ENCODE measurements around the gene IPPK. TPM values are rescaled to one million over a fixed set of nuclear protein-coding genes. Genes with fewer than 3 reads are reported as not detected.

IPPK gene
- total and polyA plus RNA-seq, 2 of the 8 experiments (the other 6 are each of a cell fraction or from before 2014, with no cell fraction given): 10.5 to 13.6 TPM

- POLR2A ChIA-PET (ENCODE audit: partially characterized antibody): interaction anchor here (1.4 to 1.6 kb wide), 2 partner anchors 14 to 290 kb away, joined by 4 read pairs; partner anchors contain the start of genes CENPP and NOL8
- no peak for FAIRE-seq
Measured at GRCh38 chr9:92615790-92616189, 54.1 kb downstream of the IPPK start.

More at GRCh38 chr9:92615790-92616189, 54.1 kb downstream of the IPPK start:
- no peak overlapping the region for H3K27ac ChIP-seq (ENCODE audit: low read depth, low read length)
- no peak overlapping the region for H3K4me3 ChIP-seq (ENCODE audit: extremely low read depth in 1 of 4, insufficient read depth in 2 of 4, low read depth in 3 of 4, low read length in 4 of 4)
- no peak overlapping the region for H3K18ac ChIP-seq (ENCODE audit: extremely low read depth, low read length)
- no peaks in the 10 kb centered on the region for H3K23me2 ChIP-seq (ENCODE audit: low read depth, low read length)
- CTCF ChIA-PET (ENCODE audit: partially characterized antibody): interaction anchor here (0.6 to 2.4 kb wide), 2 partner anchors 19 to 514 kb away, joined by 3 to 12 read pairs; no protein-coding TSS in a partner anchor
- no peak overlapping the region for H3K23ac ChIP-seq (ENCODE audit: insufficient read length)
- H3K14ac ChIP-seq (ENCODE audit: insufficient read length): no peak overlapping the region
- H2BK20ac ChIP-seq (ENCODE audit: low read length): no peak overlapping the region
- no peaks in the 10 kb centered on the region for H3K79me2 ChIP-seq (ENCODE audit: control insufficient read depth in 1 of 2, insufficient read depth in 2 of 2, low read length in 2 of 2)
- H3K4me2 ChIP-seq (ENCODE audit: insufficient read depth in 1 of 2, low read depth in 2 of 2, low read length in 2 of 2): no peak overlapping the region
- H3K4ac ChIP-seq (replicated peaks; ENCODE audit: insufficient read length, low read depth, low read length): no peak overlapping the region
- H4K5ac ChIP-seq (ENCODE audit: insufficient read length, low read depth, low read length): no peak overlapping the region
- H3K27me3 ChIP-seq (replicated peaks in 1 of 4; ENCODE audit: control insufficient read depth in 3 of 4, extremely low read depth in 1 of 4, insufficient read depth in 3 of 4, low read length in 3 of 4): no peaks in the 10 kb centered on the region
- H2BK15ac ChIP-seq (ENCODE audit: low read length): no peak overlapping the region
- no peak for TF ChIP-seq POLR2AphosphoS5 (IDR thresholded peaks at IDR 0.05; ENCODE audit: low read depth, low read length)
- no peak for TF ChIP-seq JUN (IDR thresholded peaks at IDR 0.05; ENCODE audit: low read depth, low read length)
- no peak for TF ChIP-seq EZH2 (IDR thresholded peaks at IDR 0.05; ENCODE audit: low read depth, low read length, severe bottlenecking)
- TF ChIP-seq POLR2A (IDR thresholded peaks at IDR 0.05; ENCODE audit: control extremely low read depth in 1 of 2, low read depth in 2 of 2, low read length in 2 of 2): no peak
- no peak for TF ChIP-seq BRCA1 (IDR thresholded peaks at IDR 0.05; ENCODE audit: low read depth, low read length)
- TF ChIP-seq KDM5A (IDR thresholded peaks at IDR 0.05; ENCODE audit: low read length): no peak
- H2AK5ac ChIP-seq (ENCODE audit: low read depth, low read length): no peak overlapping the region
- no peak for DNase-seq (ENCODE audit: low read depth in 1 of 2, low spot score in 2 of 2)
- H3K79me1 ChIP-seq (ENCODE audit: low read depth, low read length): no peaks in the 10 kb centered on the region
- H3K9me3 ChIP-seq (ENCODE audit: insufficient read depth in 2 of 2, low read depth in 1 of 2, low read length in 1 of 2): no peaks in the 10 kb centered on the region
- no peak overlapping the region for H3K9ac ChIP-seq (replicated peaks in 1 of 4; ENCODE audit: extremely low read depth in 1 of 4, low read depth in 3 of 4, low read length in 3 of 4)
- peaks cover 0 to 2% of the 10 kb centered on the region in 2 experiments for H4K20me1 ChIP-seq (replicated peaks in 1 of 2; ENCODE audit: control insufficient read depth in 1 of 2, insufficient read depth in 2 of 2, low read length in 2 of 2)
- no peak overlapping the region for H2BK120ac ChIP-seq (replicated peaks; ENCODE audit: low read depth, low read length)
- H4K8ac ChIP-seq (ENCODE audit: extremely low read depth, insufficient read depth, low read length): no peak overlapping the region
- no peak overlapping the region for H3K56ac ChIP-seq (replicated peaks; ENCODE audit: insufficient read length, low read depth, low read length)
- peaks cover 5 to 21% (median 13%) of the 10 kb centered on the region in 4 experiments; a peak in 6 of 8 replicates for H3K36me3 ChIP-seq (ENCODE audit: control insufficient read depth in 2 of 4, insufficient read depth in 4 of 4, low read length in 3 of 4)
- no peak overlapping the region for H2BK5ac ChIP-seq (ENCODE audit: low read depth, low read length)
- no peak overlapping the region for H2BK12ac ChIP-seq (ENCODE audit: low read depth, low read length)
- 94% methylated on average over 13 of the region's 13 CpGs; no CpG with 5 or more reads in 1 of the 2 experiments for WGBS, 2 experiments (ENCODE audit: extremely low coverage in 1 of 2, insufficient coverage in 1 of 2, insufficient read length in 1 of 2, insufficient replicate concordance in 2 of 2, low coverage in 1 of 2, low lambda C conversion rate in 2 of 2, missing lambda C conversion rate in 1 of 2)
- no peak overlapping the region for H2AFZ ChIP-seq (ENCODE audit: low read length)
- H4K91ac ChIP-seq (replicated peaks; ENCODE audit: insufficient read length, low read length): no peak overlapping the region
- no peaks in the 10 kb centered on the region for H3K4me1 ChIP-seq (replicated peaks in 1 of 4; ENCODE audit: control insufficient read depth in 3 of 4, insufficient read depth in 4 of 4, low read length in 3 of 4)

All from H1 (cell line).